ENCODE measurements around the gene SLC6A17. TPM values are rescaled to one million over a fixed set of nuclear protein-coding genes. Genes with fewer than 3 reads are reported as not detected.

Gene SLC6A17
- polyA plus RNA-seq, 3 donors, result not detected

GRCh38 chr1:110221119-110221518 is 70.8 kb downstream of the SLC6A17 start:
- H3K27ac Mint-ChIP-seq, result no peak overlapping the region
- no peaks in the 10 kb centered on the region for H3K36me3 ChIP-seq (replicated peaks in 1 of 2; ENCODE audit: control insufficient read depth in 1 of 2, insufficient read depth in 2 of 2, low read length in 2 of 2)
- intact Hi-C loops (cut with micrococcal nuclease), result loop anchor here in 1 of 2 donors (5.0 kb wide), 1 partner anchor 49 kb away; no protein-coding TSS in a partner anchor
- no peaks in the 10 kb centered on the region for H3K4me1 Mint-ChIP-seq
- DNase-seq, result no peak
- H4K20me1 ChIP-seq (ENCODE audit: insufficient read depth, low read length), result no peaks in the 10 kb centered on the region
- H3K27me3 Mint-ChIP-seq (ENCODE audit: low read depth in 3 of 3), result peaks cover 0 to 4% (median 3%) of the 10 kb centered on the region in 3 donors
- no peak overlapping the region for H3K4me3 Mint-ChIP-seq
- H3K9me3 ChIP-seq (replicated peaks in 1 of 2; ENCODE audit: control insufficient read depth in 1 of 2, insufficient read depth in 1 of 2, low read length in 2 of 2), result no peaks in the 10 kb centered on the region
- no peaks in the 10 kb centered on the region for H3K79me2 ChIP-seq (ENCODE audit: insufficient read depth, low read length)
- H3K9me3 Mint-ChIP-seq, result no peaks in the 10 kb centered on the region
- no peak overlapping the region for H3K27ac ChIP-seq (ENCODE audit: low read depth in 1 of 2, low read length in 2 of 2)
- H3K36me3 Mint-ChIP-seq, result peaks cover 6 to 12% of the 10 kb centered on the region in 2 donors
- no peak overlapping the region for H3K4me2 ChIP-seq (replicated peaks; ENCODE audit: extremely low read depth, low read length, poor library complexity, severe bottlenecking)
- no peak overlapping the region for H3K4me3 ChIP-seq (replicated peaks in 1 of 3; ENCODE audit: low read depth in 2 of 3, low read length in 3 of 3)
- no peak overlapping the region for H3K9ac ChIP-seq (ENCODE audit: insufficient read depth, low read length, poor library complexity, severe bottlenecking)
- TF ChIP-seq CTCF (IDR thresholded peaks at IDR 0.05), result no peak
- H2AFZ ChIP-seq (ENCODE audit: insufficient read depth, low read depth, low read length, poor library complexity, severe bottlenecking), result no peak overlapping the region
- no peaks in the 10 kb centered on the region for H3K27me3 ChIP-seq (ENCODE audit: control insufficient read depth in 2 of 2, insufficient read depth in 2 of 2, low read length in 2 of 2)
- H3K4me1 ChIP-seq (ENCODE audit: control insufficient read depth in 1 of 2, insufficient read depth in 2 of 2, low read length in 2 of 2), result no peaks in the 10 kb centered on the region
- 97% methylated on average over 3 of the region's 4 CpGs for WGBS (ENCODE audit: insufficient coverage)

- Histone ChIP-seq H3K9me3 (replicated peaks in 1 of 2; ENCODE audit: control insufficient read depth in 1 of 2, insufficient read depth in 1 of 2, low read length in 2 of 2) (no peaks in the 10 kb centered on the region), H3K9ac (ENCODE audit: insufficient read depth, low read length, poor library complexity, severe bottlenecking) (no peak overlapping the region), H3K36me3 (replicated peaks in 1 of 2; ENCODE audit: control insufficient read depth in 1 of 2, insufficient read depth in 2 of 2, low read length in 2 of 2) (no peaks in the 10 kb centered on the region), H3K4me1 (ENCODE audit: control insufficient read depth in 1 of 2, insufficient read depth in 2 of 2, low read length in 2 of 2) (no peaks in the 10 kb centered on the region), H2AFZ (ENCODE audit: insufficient read depth, low read depth, low read length, poor library complexity, severe bottlenecking) (no peak overlapping the region), H3K79me2 (ENCODE audit: insufficient read depth, low read length) (no peaks in the 10 kb centered on the region), H3K27ac (ENCODE audit: low read depth in 1 of 2, low read length in 2 of 2) (no peak overlapping the region), H4K20me1 (ENCODE audit: insufficient read depth, low read length) (no peaks in the 10 kb centered on the region), H3K4me3 (replicated peaks in 1 of 3; ENCODE audit: low read depth in 2 of 3, low read length in 3 of 3) (no peak overlapping the region), H3K27me3 (ENCODE audit: control insufficient read depth in 2 of 2, insufficient read depth in 2 of 2, low read length in 2 of 2) (no peaks in the 10 kb centered on the region), H3K4me2 (replicated peaks; ENCODE audit: extremely low read depth, low read length, poor library complexity, severe bottlenecking) (no peak overlapping the region)
- H3K27me3 Mint-ChIP-seq (ENCODE audit: low read depth in 3 of 3), result peaks cover 2 to 6% (median 3%) of the 10 kb centered on the region in 3 donors
- TF ChIP-seq CTCF (IDR thresholded peaks at IDR 0.05), result no peak
- WGBS (ENCODE audit: insufficient coverage), result 97% methylated on average over 27 of the region's 27 CpGs
- no peak overlapping the region for H3K27ac Mint-ChIP-seq
- no peaks in the 10 kb centered on the region for H3K4me1 Mint-ChIP-seq
- peaks cover 5 to 9% of the 10 kb centered on the region in 2 donors for H3K36me3 Mint-ChIP-seq
- DNase-seq, result no peak
- H3K9me3 Mint-ChIP-seq, result no peaks in the 10 kb centered on the region
- no peak overlapping the region for H3K4me3 Mint-ChIP-seq
- intact Hi-C loops (cut with micrococcal nuclease), result loop anchor here in 1 of 2 donors (5.0 kb wide), 1 partner anchor 51 kb away; no protein-coding TSS in a partner anchor
Observed at GRCh38 chr1:110223127-110223526, 72.8 kb downstream of the SLC6A17 start.
